ENCODE results near the gene LCE3E.
"Not testable (repeated sequence)": the region's sequence is repeated elsewhere in the genome, so short reads cannot be mapped to it uniquely, and the experiment has no call there.

The LCE3E gene, protein sequence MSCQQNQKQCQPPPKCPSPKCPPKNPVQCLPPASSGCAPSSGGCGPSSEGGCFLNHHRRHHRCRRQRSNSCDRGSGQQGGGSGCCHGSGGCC

DNA sequence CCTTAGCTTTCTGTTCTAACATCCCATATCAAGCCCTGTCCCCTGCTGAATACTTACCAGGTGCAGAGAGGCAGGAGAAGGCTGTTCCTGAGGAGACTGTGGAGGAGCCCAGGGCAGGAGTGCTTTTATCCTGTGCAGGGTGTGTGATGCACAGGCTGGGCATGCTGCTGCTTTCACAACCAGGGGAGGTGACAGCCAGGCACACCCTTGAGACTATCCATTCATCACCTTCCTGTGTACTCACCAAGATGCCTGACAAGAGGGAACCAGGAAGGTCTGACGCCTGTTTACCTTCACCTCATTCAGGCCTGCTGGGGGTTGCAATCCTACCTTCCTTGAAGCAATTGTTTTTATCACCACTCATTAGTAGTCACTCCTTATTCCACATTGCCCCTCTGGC, at the start of gene LCE3E:
TSS of gene LCE3E (minus strand) at position 100 of the 400 bp plus-strand sequence. CDS start 572 bp downstream, outside the sequence.
- Histone ChIP-seq H3K27me3 (ENCODE audit: control insufficient read depth in 2 of 2, insufficient read depth in 2 of 2, low read length in 2 of 2) (no peaks in the 10 kb centered on the region), H3K9me3 (ENCODE audit: control insufficient read depth in 2 of 2, low read length in 2 of 2) (no peaks in the 10 kb centered on the region), H3K4me3 (ENCODE audit: low read length in 2 of 2) (no peak within 1 kb of the TSS)

GRCh38 chr1:152613511-152613910, 46.9 kb upstream of the LCE3E start, which contains the start of gene LCE3B:
TSS of gene LCE3B (plus strand) at chr1:152613811. CDS start at chr1:152613811, 0 bp downstream.
- Histone ChIP-seq H3K9ac (ENCODE audit: low read depth in 1 of 2, low read length in 2 of 2) (no peak within 1 kb of the TSS), H3K9me3 (ENCODE audit: control insufficient read depth in 2 of 2, low read length in 2 of 2) (no peaks in the 10 kb centered on the region), H3K36me3 (ENCODE audit: control insufficient read depth in 2 of 2, insufficient read depth in 2 of 2, low read length in 2 of 2) (no peaks in the 10 kb centered on the region), H3K27ac (ENCODE audit: low read depth in 2 of 2, low read length in 2 of 2) (no peak within 1 kb of the TSS), H3K4me3 (ENCODE audit: low read length in 2 of 2) (no peak within 1 kb of the TSS), H3K27me3 (ENCODE audit: control insufficient read depth in 2 of 2, insufficient read depth in 2 of 2, low read length in 2 of 2) (no peaks in the 10 kb centered on the region), H3K4me1 (ENCODE audit: control insufficient read depth in 2 of 2, insufficient read depth in 2 of 2, low read length in 2 of 2) (no peaks in the 10 kb centered on the region)

More for the DNA sequence above, at the start of gene LCE3E:
- Histone ChIP-seq H3K4me1 (ENCODE audit: control insufficient read depth in 2 of 2, insufficient read depth in 2 of 2, low read length in 2 of 2) (no peaks in the 10 kb centered on the region), H3K27ac (ENCODE audit: low read depth in 2 of 2, low read length in 2 of 2) (no peak within 1 kb of the TSS), H3K9ac (ENCODE audit: low read depth in 1 of 2, low read length in 2 of 2) (no peak within 1 kb of the TSS), H3K36me3 (ENCODE audit: control insufficient read depth in 2 of 2, insufficient read depth in 2 of 2, low read length in 2 of 2) (no peaks in the 10 kb centered on the region)

DNA sequence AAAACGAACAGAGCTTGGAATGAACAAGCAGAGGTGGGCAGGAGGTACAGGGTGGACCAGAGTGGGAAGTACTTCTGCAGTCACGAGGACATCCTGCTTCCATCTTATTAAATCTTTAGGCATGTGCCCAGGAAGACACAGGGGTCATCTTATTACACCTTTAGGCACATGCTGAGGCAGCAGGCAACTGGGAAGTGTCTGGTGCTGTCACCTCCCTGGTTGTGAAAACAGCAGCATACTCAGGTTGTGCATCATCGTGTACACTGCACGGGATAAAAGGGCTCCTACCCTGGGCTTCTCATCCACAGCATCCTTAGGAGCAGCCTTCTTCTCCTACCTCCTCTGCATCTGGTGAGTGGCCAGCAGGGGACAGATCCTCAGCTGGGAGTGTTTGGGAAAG, 33.4 kb upstream of the LCE3E start, which contains the start of gene LCE3C:
TSS of gene LCE3C (plus strand) at position 301 of the 400 bp plus-strand sequence. CDS start 498 bp downstream, outside the sequence.
- no peaks in the 10 kb centered on the region for H3K27me3 ChIP-seq (ENCODE audit: control insufficient read depth in 2 of 2, insufficient read depth in 2 of 2, low read length in 2 of 2)
- no peak within 1 kb of the TSS for H3K4me3 ChIP-seq (ENCODE audit: low read length in 2 of 2)
- H3K36me3 ChIP-seq (ENCODE audit: control insufficient read depth in 2 of 2, insufficient read depth in 2 of 2, low read length in 2 of 2) = no peaks in the 10 kb centered on the region

GRCh38 chr1:152596986-152597385, 30.4 kb upstream of the LCE3E start:
- H3K9me3 ChIP-seq (ENCODE audit: control insufficient read depth in 2 of 2, low read length in 2 of 2) = no peaks in the 10 kb centered on the region
- H3K4me1 ChIP-seq (ENCODE audit: control insufficient read depth in 2 of 2, insufficient read depth in 2 of 2, low read length in 2 of 2) = no peaks in the 10 kb centered on the region
- no peaks in the 10 kb centered on the region for H3K36me3 ChIP-seq (ENCODE audit: control insufficient read depth in 2 of 2, insufficient read depth in 2 of 2, low read length in 2 of 2)
- H3K4me3 ChIP-seq (ENCODE audit: low read length in 2 of 2) = no peak overlapping the region
- H3K27me3 ChIP-seq (ENCODE audit: control insufficient read depth in 2 of 2, insufficient read depth in 2 of 2, low read length in 2 of 2) = no peaks in the 10 kb centered on the region
- H3K27ac ChIP-seq (ENCODE audit: low read depth in 2 of 2, low read length in 2 of 2) = no peak overlapping the region
- H3K9ac ChIP-seq (ENCODE audit: low read depth in 1 of 2, low read length in 2 of 2) = no peak overlapping the region

More for the DNA sequence above, 33.4 kb upstream of the LCE3E start, which contains the start of gene LCE3C:
- Histone ChIP-seq H3K9ac (ENCODE audit: low read depth in 1 of 2, low read length in 2 of 2) (no peak within 1 kb of the TSS), H3K27ac (ENCODE audit: low read depth in 2 of 2, low read length in 2 of 2) (no peak within 1 kb of the TSS), H3K4me1 (ENCODE audit: control insufficient read depth in 2 of 2, insufficient read depth in 2 of 2, low read length in 2 of 2) (no peaks in the 10 kb centered on the region), H3K9me3 (ENCODE audit: control insufficient read depth in 2 of 2, low read length in 2 of 2) (no peaks in the 10 kb centered on the region)

GRCh38 chr1:152585586-152585985, 19.0 kb upstream of the LCE3E start:
- Histone ChIP-seq H3K27me3 (ENCODE audit: control insufficient read depth in 2 of 2, insufficient read depth in 2 of 2, low read length in 2 of 2) (no peaks in the 10 kb centered on the region), H3K4me3 (ENCODE audit: low read length in 2 of 2) (no peak overlapping the region), H3K27ac (ENCODE audit: low read depth in 2 of 2, low read length in 2 of 2) (no peak overlapping the region), H3K9me3 (ENCODE audit: control insufficient read depth in 2 of 2, low read length in 2 of 2) (no peaks in the 10 kb centered on the region), H3K9ac (ENCODE audit: low read depth in 1 of 2, low read length in 2 of 2) (no peak overlapping the region), H3K4me1 (ENCODE audit: control insufficient read depth in 2 of 2, insufficient read depth in 2 of 2, low read length in 2 of 2) (no peaks in the 10 kb centered on the region), H3K36me3 (ENCODE audit: control insufficient read depth in 2 of 2, insufficient read depth in 2 of 2, low read length in 2 of 2) (no peaks in the 10 kb centered on the region)

DNA sequence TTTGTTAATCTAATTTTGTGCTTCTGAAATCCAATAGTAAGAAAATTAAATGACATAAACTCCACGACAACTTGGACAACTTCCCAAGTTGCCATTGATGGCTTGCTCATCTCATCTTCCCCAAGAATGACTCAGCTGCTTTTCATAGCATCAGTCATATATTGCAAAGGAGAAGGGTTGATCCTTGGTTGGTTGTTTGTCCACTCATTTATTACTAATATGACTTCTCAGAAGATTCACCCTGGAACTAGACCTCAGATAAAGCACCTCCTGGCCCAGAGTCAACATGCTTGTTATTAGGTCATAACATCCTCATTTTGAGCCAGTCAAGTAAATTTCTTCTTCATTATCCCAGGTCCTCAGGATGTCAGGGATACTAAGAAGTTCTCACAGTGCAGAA, 16.1 kb upstream of the LCE3E start:
- Histone ChIP-seq H3K4me1 (ENCODE audit: control insufficient read depth in 2 of 2, insufficient read depth in 2 of 2, low read length in 2 of 2) (no peaks in the 10 kb centered on the region), H3K9me3 (ENCODE audit: control insufficient read depth in 2 of 2, low read length in 2 of 2) (no peaks in the 10 kb centered on the region), H3K4me3 (ENCODE audit: low read length in 2 of 2) (no peak overlapping the region), H3K36me3 (ENCODE audit: control insufficient read depth in 2 of 2, insufficient read depth in 2 of 2, low read length in 2 of 2) (no peaks in the 10 kb centered on the region), H3K27me3 (ENCODE audit: control insufficient read depth in 2 of 2, insufficient read depth in 2 of 2, low read length in 2 of 2) (no peaks in the 10 kb centered on the region), H3K9ac (ENCODE audit: low read depth in 1 of 2, low read length in 2 of 2) (no peak overlapping the region), H3K27ac (ENCODE audit: low read depth in 2 of 2, low read length in 2 of 2) (no peak overlapping the region)

DNA sequence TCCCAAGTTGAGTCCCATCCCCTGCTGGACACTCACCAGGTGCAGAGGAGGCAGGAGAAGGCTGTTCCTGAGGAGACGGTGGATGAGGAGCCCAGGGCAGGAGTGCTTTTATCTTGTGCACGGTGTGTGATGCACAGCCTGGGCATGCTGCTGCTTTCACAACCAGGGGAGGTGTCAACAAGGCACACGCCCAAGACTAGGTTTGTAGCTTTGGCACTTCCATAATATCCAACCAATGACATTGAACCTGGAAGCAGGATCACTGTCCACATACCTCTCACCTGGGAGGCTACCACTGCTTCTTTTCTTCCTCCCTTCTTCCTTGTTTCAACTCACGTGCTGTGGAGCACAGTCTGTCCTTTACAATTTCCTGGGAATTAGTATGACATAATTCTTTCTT, 13.9 kb upstream of the LCE3E start, which contains the start of gene LCE3D:
TSS of gene LCE3D (minus strand) at position 84 of the 400 bp plus-strand sequence. CDS start 580 bp downstream, outside the sequence.
- Histone ChIP-seq H3K4me1 (ENCODE audit: control insufficient read depth in 2 of 2, insufficient read depth in 2 of 2, low read length in 2 of 2) (no peaks in the 10 kb centered on the region), H3K4me3 (ENCODE audit: low read length in 2 of 2) (no peak within 1 kb of the TSS), H3K27ac (ENCODE audit: low read depth in 2 of 2, low read length in 2 of 2) (no peak within 1 kb of the TSS)

GRCh38 chr1:152579526-152579925, 12.9 kb upstream of the LCE3E start:
- H3K9me3 ChIP-seq (ENCODE audit: control insufficient read depth in 2 of 2, low read length in 2 of 2); H3K27me3 ChIP-seq (ENCODE audit: control insufficient read depth in 2 of 2, insufficient read depth in 2 of 2, low read length in 2 of 2); H3K36me3 ChIP-seq (ENCODE audit: control insufficient read depth in 2 of 2, insufficient read depth in 2 of 2, low read length in 2 of 2); H3K4me3 ChIP-seq (ENCODE audit: low read length in 2 of 2); H3K4me1 ChIP-seq (ENCODE audit: control insufficient read depth in 2 of 2, insufficient read depth in 2 of 2, low read length in 2 of 2); H3K9ac ChIP-seq (ENCODE audit: low read depth in 1 of 2, low read length in 2 of 2); H3K27ac ChIP-seq (ENCODE audit: low read depth in 2 of 2, low read length in 2 of 2): not testable (repeated sequence)

More for the DNA sequence above, 13.9 kb upstream of the LCE3E start, which contains the start of gene LCE3D:
- Histone ChIP-seq H3K27me3 (ENCODE audit: control insufficient read depth in 2 of 2, insufficient read depth in 2 of 2, low read length in 2 of 2) (no peaks in the 10 kb centered on the region), H3K9me3 (ENCODE audit: control insufficient read depth in 2 of 2, low read length in 2 of 2) (no peaks in the 10 kb centered on the region), H3K36me3 (ENCODE audit: control insufficient read depth in 2 of 2, insufficient read depth in 2 of 2, low read length in 2 of 2) (no peaks in the 10 kb centered on the region), H3K9ac (ENCODE audit: low read depth in 1 of 2, low read length in 2 of 2) (no peak within 1 kb of the TSS)

DNA sequence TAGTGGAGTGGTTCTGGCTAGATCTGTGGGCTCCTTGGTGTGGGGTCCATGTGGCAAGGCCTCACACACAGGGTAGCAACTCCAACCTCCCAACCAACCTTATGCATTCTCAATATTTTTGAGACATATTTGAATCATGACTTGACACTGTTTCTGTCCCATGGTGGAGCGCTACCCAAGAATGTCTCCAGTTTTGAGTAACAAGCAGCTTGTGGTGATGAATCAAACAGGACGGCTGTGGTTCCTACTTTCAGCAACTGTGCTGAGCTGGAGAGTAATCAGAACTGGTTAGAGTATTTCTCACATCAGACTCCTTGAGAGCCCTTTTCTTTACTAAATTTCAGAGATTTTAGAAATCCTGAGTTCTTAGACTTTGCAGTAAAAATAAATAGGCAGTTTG, 10.6 kb upstream of the LCE3E start:
- Histone ChIP-seq H3K9me3 (ENCODE audit: control insufficient read depth in 2 of 2, low read length in 2 of 2) (no peaks in the 10 kb centered on the region), H3K27me3 (ENCODE audit: control insufficient read depth in 2 of 2, insufficient read depth in 2 of 2, low read length in 2 of 2) (no peaks in the 10 kb centered on the region), H3K9ac (ENCODE audit: low read depth in 1 of 2, low read length in 2 of 2) (no peak overlapping the region), H3K4me3 (ENCODE audit: low read length in 2 of 2) (no peak overlapping the region), H3K27ac (ENCODE audit: low read depth in 2 of 2, low read length in 2 of 2) (no peak overlapping the region), H3K36me3 (ENCODE audit: control insufficient read depth in 2 of 2, insufficient read depth in 2 of 2, low read length in 2 of 2) (no peaks in the 10 kb centered on the region), H3K4me1 (ENCODE audit: control insufficient read depth in 2 of 2, insufficient read depth in 2 of 2, low read length in 2 of 2) (no peaks in the 10 kb centered on the region)

GRCh38 chr1:152565535-152566215, 905 bp downstream of the LCE3E start:
- Histone ChIP-seq H3K27ac (ENCODE audit: low read depth in 2 of 2, low read length in 2 of 2) (no peak overlapping the region), H3K9me3 (ENCODE audit: control insufficient read depth in 2 of 2, low read length in 2 of 2) (no peaks in the 10 kb centered on the region), H3K9ac (ENCODE audit: low read depth in 1 of 2, low read length in 2 of 2) (no peak overlapping the region), H3K4me3 (ENCODE audit: low read length in 2 of 2) (no peak overlapping the region), H3K4me1 (ENCODE audit: control insufficient read depth in 2 of 2, insufficient read depth in 2 of 2, low read length in 2 of 2) (no peaks in the 10 kb centered on the region), H3K27me3 (ENCODE audit: control insufficient read depth in 2 of 2, insufficient read depth in 2 of 2, low read length in 2 of 2) (no peaks in the 10 kb centered on the region), H3K36me3 (ENCODE audit: control insufficient read depth in 2 of 2, insufficient read depth in 2 of 2, low read length in 2 of 2) (no peaks in the 10 kb centered on the region)
